RWPE1 (cell line): Measurements from ENCODE around the gene SRGAP2B.
"Not testable (repeated sequence)": the region's sequence is repeated elsewhere in the genome, so short reads cannot be mapped to it uniquely, and the experiment has no call there.

Experiments
- CTCF ChIA-PET: fragments of 350-600 bp; sonication (Branson Sonifier 250); formaldehyde crosslinking; extraction: SDS; loops from one replicate; lab custom pipeline; 2021; lab: Yijun Ruan, JAX
- POLR2A ChIA-PET: fragments of 400-600 bp; formaldehyde crosslinking; extraction: SDS; loops from one replicate; lab custom pipeline; 2020; ENCODE audit warnings: antibody characterized with exemption; ENCODE audit not compliant: low non-redundant PET; lab: Yijun Ruan, JAX
- DNase-seq: peaks from one replicate; pipeline ENCODE4 v3.0.0; 2012; ENCODE audit warnings: low spot score
- H3K27ac ChIP-seq: fragments of 450-650 bp; 2 replicates; pipeline ENCODE4 v1.5.1; 2017

Gene SRGAP2B

DNA sequence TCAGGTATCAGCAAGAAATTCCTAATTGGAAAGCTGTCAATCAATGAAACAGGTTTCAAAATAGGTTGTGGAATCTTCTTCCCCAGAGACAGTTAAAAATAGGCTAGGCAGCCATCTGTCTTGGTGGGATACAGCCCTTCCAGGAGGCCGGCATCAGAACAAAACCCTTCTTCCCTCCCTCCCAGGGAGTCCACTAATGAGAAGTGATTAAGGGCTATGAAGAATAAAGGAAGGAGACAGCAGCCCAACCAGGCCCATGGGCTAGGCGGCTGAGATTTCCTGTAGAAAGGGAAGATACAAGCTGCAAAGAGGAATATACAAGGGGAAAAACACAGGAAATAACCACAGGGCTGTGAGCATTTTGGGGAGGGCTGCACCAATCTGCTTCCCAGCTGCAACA lies 31.8 kb downstream of the SRGAP2B start:
- H3K27ac ChIP-seq, CTCF ChIA-PET, DNase-seq, POLR2A ChIA-PET: not testable (repeated sequence)

GRCh38 chr1:145058184-145058583 lies 36.9 kb downstream of the SRGAP2B start:
- CTCF ChIA-PET, DNase-seq, H3K27ac ChIP-seq, POLR2A ChIA-PET: not testable (repeated sequence)

DNA sequence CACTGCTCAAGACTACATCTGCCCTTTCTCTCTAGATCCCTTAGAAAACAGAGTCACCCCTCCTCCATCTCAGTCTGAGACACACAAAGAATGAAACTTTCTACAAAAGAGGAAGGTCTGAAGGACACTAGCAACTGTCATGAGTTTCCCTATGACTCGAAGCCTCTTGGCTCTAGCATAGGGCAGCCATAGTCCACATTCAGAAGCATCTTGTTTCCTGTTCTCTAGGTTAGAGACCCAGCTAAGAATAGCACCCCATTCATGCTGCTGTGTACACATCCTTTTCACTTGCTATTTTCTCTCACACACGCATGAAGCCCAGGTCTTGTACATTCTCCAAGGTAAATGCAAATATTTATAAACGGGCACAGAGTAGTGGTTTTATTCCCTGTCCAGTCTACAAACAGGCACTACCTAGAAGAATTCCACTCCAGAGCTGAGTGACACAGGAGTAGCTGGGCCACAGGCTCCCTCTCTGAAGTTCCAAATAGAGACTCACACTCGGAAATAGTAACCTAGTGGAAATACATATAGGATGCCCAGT lies 39.8 kb downstream of the SRGAP2B start:
- CTCF ChIA-PET, DNase-seq, H3K27ac ChIP-seq, POLR2A ChIA-PET: not testable (repeated sequence)

DNA sequence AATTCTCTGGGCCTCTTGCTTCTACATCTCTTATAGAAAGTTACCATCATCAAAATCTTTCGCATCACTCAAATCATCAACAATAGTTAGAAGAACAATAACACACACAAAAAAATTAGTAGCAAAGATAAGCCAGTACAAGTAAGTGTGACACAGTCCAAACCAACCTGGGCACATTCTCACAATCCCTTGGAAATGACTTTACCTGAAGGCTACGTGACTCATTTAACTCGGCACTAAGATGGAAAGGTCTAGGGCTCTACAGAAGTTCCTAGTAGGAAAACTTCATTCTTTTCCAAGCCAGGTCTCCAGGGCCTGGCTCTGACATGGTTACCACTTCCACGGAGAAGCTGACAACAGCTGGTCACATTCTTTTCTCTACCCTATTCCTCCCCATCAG lies 41.7 kb downstream of the SRGAP2B start:
- CTCF ChIA-PET, DNase-seq, POLR2A ChIA-PET: not testable (repeated sequence)

DNA sequence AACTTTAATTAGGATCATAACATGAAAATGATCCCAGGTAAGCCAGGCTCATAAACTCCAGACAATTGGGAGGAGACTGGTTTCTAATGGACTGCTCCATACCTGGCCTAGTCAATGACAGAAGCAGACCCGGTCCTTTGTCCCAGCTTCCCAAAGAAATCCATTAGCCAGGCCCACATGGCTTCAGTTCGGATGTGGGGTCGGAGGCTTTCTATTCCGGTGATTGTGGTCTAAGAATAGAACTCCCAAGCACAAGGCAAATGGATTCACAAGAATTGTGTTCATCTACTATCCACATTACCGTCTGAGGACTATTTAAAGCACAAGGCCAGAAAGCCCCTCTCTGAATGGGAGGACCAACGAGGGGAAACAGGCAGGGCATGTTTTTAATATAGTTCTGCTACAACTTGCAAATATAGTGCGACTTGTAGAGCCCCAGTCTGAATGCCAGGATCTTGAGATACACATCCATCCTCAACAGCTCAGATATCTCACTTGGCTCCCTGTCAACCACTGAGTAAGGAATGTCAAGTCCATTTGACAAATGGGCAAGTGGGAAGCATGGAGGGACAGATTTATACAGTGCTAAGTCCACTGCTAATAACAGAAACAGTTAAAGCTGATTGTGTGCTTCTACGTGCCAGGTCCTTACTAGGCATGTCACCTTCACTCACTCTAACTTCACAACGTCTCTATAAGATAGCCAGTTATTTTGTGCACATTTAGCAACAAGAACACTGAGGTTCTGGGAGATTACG lies 42.9 kb downstream of the SRGAP2B start:
- DNase-seq, H3K27ac ChIP-seq, CTCF ChIA-PET, POLR2A ChIA-PET: not testable (repeated sequence)

More for the DNA sequence above, 41.7 kb downstream of the SRGAP2B start:
- not testable (repeated sequence) for H3K27ac ChIP-seq

- POLR2A ChIA-PET, CTCF ChIA-PET, H3K27ac ChIP-seq, DNase-seq: not testable (repeated sequence)
Measured at GRCh38 chr1:145048181-145048856, 46.8 kb downstream of the SRGAP2B start.

GRCh38 chr1:145047553-145047952 lies 47.6 kb downstream of the SRGAP2B start:
- POLR2A ChIA-PET, DNase-seq, H3K27ac ChIP-seq, CTCF ChIA-PET: not testable (repeated sequence)

GRCh38 chr1:145045571-145046273 lies 49.4 kb downstream of the SRGAP2B start:
- POLR2A ChIA-PET, CTCF ChIA-PET, DNase-seq, H3K27ac ChIP-seq: not testable (repeated sequence)

DNA sequence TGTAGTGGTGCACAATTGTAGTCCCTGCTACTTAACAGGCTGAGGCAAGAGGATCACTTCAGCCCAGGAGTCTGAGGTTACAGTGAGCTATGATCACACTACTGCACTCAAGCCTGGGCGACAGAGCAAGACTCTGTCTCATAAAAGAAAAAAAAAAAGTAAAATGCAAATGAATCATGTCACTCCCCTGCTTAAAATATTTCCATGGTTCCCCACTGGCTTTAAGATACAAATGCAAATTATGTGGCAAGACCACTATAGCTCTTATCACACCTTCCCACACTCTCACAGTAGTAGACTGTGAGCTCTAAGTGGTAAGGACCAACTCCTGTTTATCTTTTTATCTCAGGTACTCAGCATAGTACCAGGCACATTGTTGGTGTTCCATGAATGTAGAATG lies 53.6 kb downstream of the SRGAP2B start:
- CTCF ChIA-PET, POLR2A ChIA-PET, H3K27ac ChIP-seq, DNase-seq: not testable (repeated sequence)

DNA sequence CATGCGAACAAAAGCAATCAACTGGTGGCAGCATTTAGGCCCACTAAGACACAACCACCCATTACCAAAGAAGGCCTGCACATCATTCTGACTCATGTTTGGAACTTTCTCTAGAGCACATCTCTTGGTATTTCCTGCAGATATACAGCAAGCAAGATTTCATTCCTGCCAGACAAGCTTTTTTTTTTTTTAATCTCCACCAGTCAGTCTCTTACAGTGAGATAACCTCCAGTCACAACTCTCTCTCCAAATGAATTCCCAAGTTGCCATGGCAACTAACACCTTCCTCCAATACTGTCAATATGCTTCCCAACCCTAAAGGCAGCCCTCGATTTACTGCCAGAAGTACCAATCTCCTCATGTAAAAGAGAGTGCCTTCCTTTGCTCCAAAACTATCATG lies 59.1 kb downstream of the SRGAP2B start:
- POLR2A ChIA-PET, DNase-seq, CTCF ChIA-PET, H3K27ac ChIP-seq: not testable (repeated sequence)

- CTCF ChIA-PET, H3K27ac ChIP-seq, POLR2A ChIA-PET, DNase-seq: not testable (repeated sequence)
Measured at GRCh38 chr1:145033523-145033922, 61.6 kb downstream of the SRGAP2B start.

GRCh38 chr1:145027251-145027650 lies 67.9 kb downstream of the SRGAP2B start:
- CTCF ChIA-PET, POLR2A ChIA-PET: not testable (repeated sequence)

GRCh38 chr1:145025286-145025685 lies 69.8 kb downstream of the SRGAP2B start:
- DNase-seq, H3K27ac ChIP-seq, CTCF ChIA-PET, POLR2A ChIA-PET: not testable (repeated sequence)

More at GRCh38 chr1:145027251-145027650, 67.9 kb downstream of the SRGAP2B start:
- H3K27ac ChIP-seq, DNase-seq: not testable (repeated sequence)

DNA sequence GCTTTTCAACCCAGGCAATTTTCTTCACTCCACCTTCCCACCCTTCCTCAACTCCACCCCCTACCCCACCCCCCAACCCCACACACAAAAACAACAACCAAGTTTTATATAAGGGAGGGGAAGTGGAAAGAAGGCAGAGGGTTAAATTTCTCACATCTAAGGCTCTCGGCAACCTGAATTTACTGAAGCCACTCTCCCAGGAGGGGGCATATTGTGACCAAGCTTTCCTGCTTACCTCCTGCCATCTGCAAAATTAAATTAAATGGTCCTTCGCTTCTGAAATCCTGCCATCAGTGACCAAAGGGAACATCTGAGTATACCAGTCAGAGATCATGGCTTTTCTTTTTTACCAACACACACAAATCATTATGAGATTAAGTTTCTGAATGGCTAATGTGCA lies 72.9 kb downstream of the SRGAP2B start:
- CTCF ChIA-PET, result not testable (repeated sequence)

GRCh38 chr1:145021749-145022148 lies 73.4 kb downstream of the SRGAP2B start:
- CTCF ChIA-PET, H3K27ac ChIP-seq, DNase-seq, POLR2A ChIA-PET: not testable (repeated sequence)

More for the DNA sequence above, 72.9 kb downstream of the SRGAP2B start:
- H3K27ac ChIP-seq, POLR2A ChIA-PET, DNase-seq: not testable (repeated sequence)

DNA sequence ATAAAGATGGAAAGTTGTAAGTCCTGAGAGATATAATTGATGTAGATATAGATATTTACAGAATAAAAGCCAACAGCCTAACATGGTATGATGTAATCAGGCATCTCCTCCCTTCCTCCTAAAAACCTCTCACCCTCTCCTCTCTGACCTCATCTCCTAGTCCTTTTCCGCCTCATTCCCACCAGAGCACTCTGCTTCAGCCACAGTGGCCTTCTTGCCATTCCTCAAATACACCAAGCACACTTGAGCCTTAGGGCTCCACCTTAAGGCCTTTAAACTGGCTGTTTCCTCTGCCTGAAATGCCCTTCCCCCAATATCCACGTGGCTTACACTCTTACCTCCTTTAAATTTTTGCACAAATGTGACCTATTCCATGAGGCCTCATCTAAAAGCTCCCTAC lies 75.4 kb downstream of the SRGAP2B start:
- DNase-seq, H3K27ac ChIP-seq, POLR2A ChIA-PET, CTCF ChIA-PET: not testable (repeated sequence)

DNA sequence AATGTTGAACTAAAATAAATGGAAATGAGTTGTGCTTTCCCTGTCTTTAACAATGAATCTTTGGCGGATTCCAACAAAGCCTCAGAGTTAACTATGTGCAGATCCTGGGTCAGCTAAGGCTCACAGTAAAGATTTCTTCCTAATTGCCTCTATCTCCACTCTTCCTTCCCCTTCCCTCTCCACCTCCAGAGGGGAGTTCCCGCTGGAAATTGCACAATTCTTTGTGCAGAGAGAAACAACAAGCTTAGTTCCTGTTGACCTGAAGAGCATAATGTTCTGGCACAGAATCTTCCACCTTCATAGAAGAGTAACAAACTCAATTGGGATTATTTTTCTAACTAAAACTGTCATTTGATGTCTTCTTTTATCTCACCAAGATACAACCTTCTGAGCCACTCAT lies 77.4 kb downstream of the SRGAP2B start:
- H3K27ac ChIP-seq, POLR2A ChIA-PET, CTCF ChIA-PET, DNase-seq: not testable (repeated sequence)
